Motor neuron (in vitro differentiated cells): ENCODE data around the gene MAGOHB. TPM values are rescaled to one million over a fixed set of nuclear protein-coding genes. Genes with fewer than 3 reads are reported as not detected.
"Not testable (repeated sequence)": the region's sequence is repeated elsewhere in the genome, so short reads cannot be mapped to it uniquely, and the experiment has no call there.

ENCODE experiments used
- ATAC-seq, 8 experiments: fragments of 200-7000 bp; cut with Tn5 transposase; replicated peaks in 6 of 8; 2 replicates each; pipeline ENCODE4 v1.8.0; 2021; ENCODE audit warnings: mild to moderate bottlenecking in 8 of 8, moderate library complexity in 8 of 8
- H3K27ac ChIP-seq, 2 donors: fragments of 250-450 bp; sonication (Bioruptor Pico); 2 replicates each; pipeline ENCODE4 v1.9.0; 2021; ENCODE audit warnings: antibody characterized with exemption in 2 of 2, mild to moderate bottlenecking in 2 of 2, moderate library complexity in 1 of 2
- H3K4me1 ChIP-seq, 2 donors: fragments of 250-450 bp; sonication (Bioruptor Pico); replicated peaks in 1 of 2; 2 replicates each; pipeline ENCODE4 v1.6.1; 2021; ENCODE audit warnings: antibody characterized with exemption in 2 of 2, mild to moderate bottlenecking in 2 of 2, moderate library complexity in 1 of 2
- H3K4me3 ChIP-seq, 5 donors: fragments of 250-450 bp; sonication (Bioruptor Pico); 2 replicates each; pipeline ENCODE4 v1.9.0; 2021; ENCODE audit warnings: antibody characterized with exemption in 5 of 5, mild to moderate bottlenecking in 5 of 5, moderate library complexity in 4 of 5
- WGBS, 10 experiments: fragments of 450-650 bp; shearing (Covaris generic); methylation state at CpG; one replicate each; pipeline ENCODE4 v1.0.0; 2022; 5-methylcytosine and 5-hydroxymethylcytosine counted together
- in situ Hi-C, 9 experiments: fragments of 400-800 bp; cut with MboI; loops; one replicate each; pipeline ENCODE4 v1.15.0; 2021; ENCODE audit warnings: low sequenced_read_pairs in 9 of 9, low pct_unique_long_range_greater_than_20kb in 2 of 9; ENCODE audit not compliant: unreplicated experiment in 9 of 9
- total RNA-seq, 8 experiments: library from RNA; unstranded; fragments of 300-600 nt; gene quantifications; 2 replicates each; pipeline versions ENCODE4 v1.2.3 to v1.2.4, GENCODE V29; 2022

The MAGOHB gene
- total RNA-seq, result 10 to 100 TPM; 19.7 to 33.3 (median 30.2) TPM

DNA sequence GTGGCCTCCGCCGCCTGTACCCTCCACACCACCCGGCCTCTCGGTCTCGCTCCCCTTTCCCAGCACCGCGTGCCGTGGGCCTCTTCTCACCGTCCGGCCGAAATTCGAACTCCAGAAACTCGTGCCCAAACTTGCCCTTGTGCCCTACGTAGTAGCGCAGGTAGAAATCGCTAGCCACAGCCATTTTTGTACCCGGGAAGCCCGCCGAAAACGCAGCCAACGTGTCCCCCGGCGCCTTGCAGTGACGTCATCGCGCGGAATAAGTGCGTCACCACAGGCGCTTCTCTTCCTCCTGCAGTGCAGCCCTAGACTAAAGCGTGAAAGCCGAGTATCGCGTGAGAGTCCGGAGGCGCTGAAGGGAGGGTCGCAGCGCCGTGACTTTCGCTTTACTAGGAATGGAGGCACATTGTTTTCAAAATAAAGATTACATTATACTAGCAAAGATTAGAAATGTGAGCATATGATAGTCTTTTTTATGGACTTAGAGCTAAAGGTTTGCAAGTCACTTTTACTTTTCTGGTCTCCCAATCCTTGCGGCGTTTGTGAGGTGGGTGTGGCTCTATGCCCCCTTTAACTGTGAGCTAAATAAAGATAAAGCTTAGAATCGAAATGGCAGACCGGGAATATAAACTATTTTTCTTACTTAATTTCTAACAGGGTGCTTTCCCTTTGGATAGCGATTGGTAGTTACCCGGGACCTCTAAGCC, at the start of gene MAGOHB:
Gene MAGOHB, minus strand, starts transcription at position 261 of the 707 bp plus-strand sequence. Its CDS starts 77 bp downstream, at position 184.
- in situ Hi-C loops, result no loop called here
- Histone ChIP-seq H3K4me3 (peak within 1 kb of the TSS; percentile 70 to 97 (median 85)), H3K4me1 (peaks cover 6 to 22% of the 10 kb centered on the region in 2 donors), H3K27ac (peak within 1 kb of the TSS; percentile 95 to 99)
- 0 to 4% (median 1%) methylated on average over 3 to 38 of the region's 45 CpGs; no CpG with 5 or more reads in 1 of the 10 experiments for WGBS, 10 experiments
- peak; percentile 96 to 99 (median 97) for ATAC-seq

DNA sequence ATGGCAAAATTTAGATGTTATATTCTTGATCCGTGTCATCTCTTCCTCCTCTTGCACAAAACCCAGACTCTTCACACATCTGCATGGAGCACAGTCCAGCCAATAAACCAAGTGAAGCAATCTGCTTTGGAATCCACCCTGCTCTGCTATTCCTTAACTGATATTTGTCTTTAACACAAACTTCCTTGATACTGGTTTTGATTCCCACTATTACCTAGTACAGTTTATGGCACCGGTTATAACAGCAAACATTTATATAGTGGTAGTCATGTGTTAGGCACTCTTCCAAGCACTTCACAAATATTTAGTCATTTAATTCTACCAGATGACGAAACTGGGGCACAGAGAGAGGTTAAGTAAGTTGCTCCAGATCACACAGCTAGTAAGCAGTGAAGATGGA, 47.9 kb upstream of the MAGOHB start:
- Histone ChIP-seq H3K27ac (no peak overlapping the region), H3K4me3 (no peak overlapping the region), H3K4me1 (no peaks in the 10 kb centered on the region)
- in situ Hi-C loops, result loop anchor here in 1 of 9 experiments (25.0 kb wide), 1 partner anchor 424 kb away; no protein-coding TSS in a partner anchor
- no peak for ATAC-seq
- 0 to 85% (median 68%) methylated on average over 1 to 3 of the region's 3 CpGs; no CpG with 5 or more reads in 2 of the 10 experiments for WGBS, 10 experiments

- H3K4me3 ChIP-seq, result no peak overlapping the region
- ATAC-seq, result peak in 3 of 8 experiments; percentile 42 to 86 (median 83)
- in situ Hi-C loops, result loop anchor here in 1 of 9 experiments (25.0 kb wide), 1 partner anchor 417 kb away; no protein-coding TSS in a partner anchor
- no peak overlapping the region for H3K27ac ChIP-seq
- H3K4me1 ChIP-seq, result no peaks in the 10 kb centered on the region
Observed at GRCh38 chr12:10654003-10654402, 40.6 kb upstream of the MAGOHB start.

- H3K4me1 ChIP-seq, result no peaks in the 10 kb centered on the region
- in situ Hi-C loops, result loop anchor here in 1 of 9 experiments (25.0 kb wide), 1 partner anchor 415 kb away; no protein-coding TSS in a partner anchor
- H3K4me3 ChIP-seq, result no peak overlapping the region
- 42 to 100% (median 90%) methylated on average over 1 to 3 of the region's 3 CpGs for WGBS, 10 experiments
- no peak for ATAC-seq
- no peak overlapping the region for H3K27ac ChIP-seq
Observed at GRCh38 chr12:10652192-10652591, 38.8 kb upstream of the MAGOHB start.

DNA sequence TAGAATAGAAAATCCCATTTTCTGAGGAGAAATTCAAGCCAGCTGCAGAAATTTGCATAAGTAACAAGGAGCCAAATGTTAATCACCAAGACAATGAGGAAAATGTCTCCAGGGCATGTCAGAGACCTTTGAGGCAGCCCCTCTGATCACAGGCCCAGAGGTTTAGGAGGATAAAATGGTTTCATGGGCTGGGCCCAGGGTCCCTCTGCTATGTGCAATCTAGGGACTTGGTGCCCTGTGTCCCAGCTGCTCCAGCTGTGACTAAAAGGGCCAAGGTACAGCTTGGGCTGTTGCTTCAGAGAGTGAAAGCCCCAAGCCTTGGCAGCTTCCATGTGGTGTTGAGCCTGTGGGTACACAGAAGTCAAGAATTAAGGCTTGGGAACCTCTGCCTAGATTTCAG, 33.2 kb upstream of the MAGOHB start:
- ATAC-seq, in situ Hi-C loops: not testable (repeated sequence)

GRCh38 chr12:10645910-10646309, 32.5 kb upstream of the MAGOHB start:
- in situ Hi-C loops, result no loop called here
- Histone ChIP-seq H3K4me3 (no peak overlapping the region), H3K27ac (no peak overlapping the region), H3K4me1 (no peaks in the 10 kb centered on the region)
- ATAC-seq, result no peak
- WGBS, 10 experiments, result 36 to 100% (median 59%) methylated on average over 1 to 4 of the region's 4 CpGs

More for the DNA sequence above, 33.2 kb upstream of the MAGOHB start:
- not testable (repeated sequence) for H3K4me1 ChIP-seq, H3K27ac ChIP-seq, H3K4me3 ChIP-seq

- no peak overlapping the region for H3K27ac ChIP-seq
- H3K4me1 ChIP-seq, result no peaks in the 10 kb centered on the region
- peak in 1 of 8 experiments; percentile 41 for ATAC-seq
- WGBS, 10 experiments, result 50 to 88% (median 71%) methylated on average over 2 to 6 of the region's 6 CpGs; no CpG with 5 or more reads in 2 of the 10 experiments
- H3K4me3 ChIP-seq, result no peak overlapping the region
- in situ Hi-C loops, result no loop called here
Observed at GRCh38 chr12:10641735-10642500, 28.5 kb upstream of the MAGOHB start.

GRCh38 chr12:10638728-10639127, 25.3 kb upstream of the MAGOHB start:
- H3K27ac ChIP-seq, result no peak overlapping the region
- no peaks in the 10 kb centered on the region for H3K4me1 ChIP-seq
- no peak for ATAC-seq
- in situ Hi-C loops, result no loop called here
- no peak overlapping the region for H3K4me3 ChIP-seq
- 57 to 100% (median 94%) methylated on average over 1 of the region's 1 CpG; no CpG with 5 or more reads in 2 of the 10 experiments for WGBS, 10 experiments

- no peak overlapping the region for H3K27ac ChIP-seq
- no peak overlapping the region for H3K4me3 ChIP-seq
- 41 to 80% (median 56%) methylated on average over 2 to 6 of the region's 6 CpGs; no CpG with 5 or more reads in 3 of the 10 experiments for WGBS, 10 experiments
- in situ Hi-C loops, result no loop called here
- H3K4me1 ChIP-seq, result no peaks in the 10 kb centered on the region
- no peak for ATAC-seq
Observed at GRCh38 chr12:10636611-10637010, 23.2 kb upstream of the MAGOHB start.

GRCh38 chr12:10636124-10636523, 22.7 kb upstream of the MAGOHB start:
- H3K4me3 ChIP-seq, result no peak overlapping the region
- in situ Hi-C loops, result no loop called here
- 40 to 100% (median 96%) methylated on average over 1 to 3 of the region's 3 CpGs; no CpG with 5 or more reads in 1 of the 10 experiments for WGBS, 10 experiments
- no peaks in the 10 kb centered on the region for H3K4me1 ChIP-seq
- ATAC-seq, result no peak
- H3K27ac ChIP-seq, result no peak overlapping the region

DNA sequence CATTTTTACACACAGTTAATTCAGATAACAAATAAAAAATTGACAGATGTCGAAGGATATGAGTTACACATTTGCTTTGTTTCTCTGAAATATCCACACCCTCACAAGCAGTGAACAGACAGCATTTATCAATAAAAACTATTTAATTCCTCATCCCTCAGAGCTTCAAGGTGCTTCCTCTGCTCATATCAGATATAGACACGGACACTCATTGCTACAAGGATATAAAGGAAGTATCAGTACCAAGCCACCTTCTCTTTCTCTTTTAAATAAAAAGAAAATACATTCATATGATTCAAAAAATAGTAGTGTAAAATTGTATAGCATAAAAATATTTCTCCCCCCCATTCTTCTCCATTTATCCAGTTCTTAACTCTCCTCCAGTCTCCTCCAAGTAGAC, 21.9 kb upstream of the MAGOHB start:
- 33 to 100% (median 67%) methylated on average over 1 to 2 of the region's 2 CpGs; no CpG with 5 or more reads in 1 of the 10 experiments for WGBS, 10 experiments
- ATAC-seq, result no peak
- no peak overlapping the region for H3K27ac ChIP-seq
- no peaks in the 10 kb centered on the region for H3K4me1 ChIP-seq
- no peak overlapping the region for H3K4me3 ChIP-seq
- in situ Hi-C loops, result no loop called here

DNA sequence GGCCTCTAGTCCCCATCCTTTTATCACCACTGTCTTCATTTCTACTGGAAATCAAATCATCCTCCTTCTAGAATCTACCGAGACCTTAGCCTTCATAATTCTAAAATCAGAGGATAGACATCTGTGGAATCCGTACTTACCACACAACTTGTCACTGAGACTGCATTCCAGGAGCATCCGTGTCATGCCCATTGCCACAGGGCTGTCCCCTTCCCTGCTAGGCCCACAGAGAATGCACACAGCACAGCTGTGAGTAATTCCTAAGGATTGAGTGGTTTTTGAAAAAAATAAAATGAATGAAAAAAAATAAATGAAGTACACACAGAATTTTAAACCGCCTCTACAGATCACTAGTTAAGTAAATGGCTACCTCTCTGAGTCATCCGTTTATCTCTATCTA, 21.0 kb upstream of the MAGOHB start:
- peak in 1 of 8 experiments; percentile 52 for ATAC-seq

GRCh38 chr12:10633541-10633940, 20.1 kb upstream of the MAGOHB start:
- no peak for ATAC-seq
- in situ Hi-C loops, result no loop called here
- H3K4me3 ChIP-seq, result no peak overlapping the region
- H3K4me1 ChIP-seq, result no peaks in the 10 kb centered on the region
- WGBS, 10 experiments, result 20 to 100% (median 85%) methylated on average over 1 to 3 of the region's 3 CpGs
- H3K27ac ChIP-seq, result no peak overlapping the region

More for the DNA sequence above, 21.0 kb upstream of the MAGOHB start:
- in situ Hi-C loops, result no loop called here
- no peak overlapping the region for H3K27ac ChIP-seq
- H3K4me1 ChIP-seq, result no peaks in the 10 kb centered on the region
- 0 to 93% (median 73%) methylated on average over 2 to 4 of the region's 5 CpGs; no CpG with 5 or more reads in 1 of the 10 experiments for WGBS, 10 experiments
- H3K4me3 ChIP-seq, result no peak overlapping the region
